PC-9 (cell line): ENCODE data around the gene SLC7A14. TPM values are rescaled to one million over a fixed set of nuclear protein-coding genes. Genes with fewer than 3 reads are reported as not detected.

Source experiments
- BruUV-seq: library from RNA; stranded (reverse); fragments of 400-500 nt; replicated peaks from 2 replicates; lab custom pipeline; 2021; lab: Mats Ljungman, UMichigan
- CTCF ChIA-PET: fragments of 300-600 bp; sonication (Branson Sonifier 250); formaldehyde crosslinking; loops from one replicate; lab custom pipeline; 2022; ENCODE audit warnings: antibody characterized with exemption; lab: Charles Lee
- POLR2A ChIA-PET: fragments of 300-600 bp; sonication (Branson Sonifier 250); formaldehyde crosslinking; loops from one replicate; lab custom pipeline; 2022; ENCODE audit warnings: antibody characterized with exemption; ENCODE audit not compliant: unreplicated experiment; lab: Charles Lee
- DNase-seq, 2 experiments: peaks; one replicate each; pipeline versions ENCODE4 v3.0.0 to v3.0.0-alpha.2; 2015 to 2022; ENCODE audit warnings: mixed read lengths in 1 of 2
- H2AFZ ChIP-seq: fragments of 200-600 bp; sonication (generic); 2 replicates; pipeline ENCODE4 v1.8.1; 2017; ENCODE audit warnings: antibody characterized with exemption
- H3F3A ChIP-seq: fragments of 200-600 bp; sonication (generic); 2 replicates; pipeline ENCODE4 v1.8.1; 2017; ENCODE audit warnings: antibody characterized with exemption, mild to moderate bottlenecking, low read depth; ENCODE audit not compliant: insufficient read depth
- H3K27ac ChIP-seq: fragments of 200-600 bp; sonication (generic); 2 replicates; pipeline ENCODE4 v1.6.1; 2016; ENCODE audit warnings: mixed run types
- H3K27me3 ChIP-seq: fragments of 200-600 bp; sonication (generic); 2 replicates; pipeline ENCODE4 v1.6.1; 2016; ENCODE audit warnings: low read depth, mixed run types; ENCODE audit not compliant: insufficient read depth
- H3K36me3 ChIP-seq: fragments of 200-600 bp; sonication (generic); 2 replicates; pipeline ENCODE4 v1.6.1; 2016; ENCODE audit warnings: low read depth, mixed run types
- H3K4me1 ChIP-seq: fragments of 200-600 bp; sonication (generic); replicated peaks from 2 replicates; pipeline ENCODE4 v1.6.1; 2016; ENCODE audit warnings: mixed run types; ENCODE audit not compliant: insufficient read depth
- H3K4me2 ChIP-seq: fragments of 200-600 bp; sonication (generic); 2 replicates; pipeline ENCODE4 v1.6.1; 2017; ENCODE audit warnings: mixed run types
- H3K4me3 ChIP-seq: fragments of 200-600 bp; sonication (generic); 2 replicates; pipeline ENCODE4 v1.6.1; 2016; ENCODE audit warnings: mixed run types
- H3K79me2 ChIP-seq: fragments of 200-600 bp; sonication (generic); 2 replicates; pipeline ENCODE4 v1.6.1; 2017; ENCODE audit warnings: low read depth, mixed run types
- H3K9me2 ChIP-seq: fragments of 200-600 bp; sonication (generic); 2 replicates; pipeline ENCODE4 v1.8.1; 2017; ENCODE audit warnings: mild to moderate bottlenecking; ENCODE audit not compliant: insufficient read depth
- H3K9me3 ChIP-seq: fragments of 200-600 bp; sonication (generic); 2 replicates; pipeline ENCODE4 v1.8.1; 2016; ENCODE audit warnings: low read depth; ENCODE audit not compliant: insufficient read depth
- H4K20me1 ChIP-seq: fragments of 200-600 bp; sonication (generic); 2 replicates; pipeline ENCODE4 v1.8.1; 2017; ENCODE audit not compliant: insufficient read depth
- EZH2 ChIP-seq: fragments of 200-600 bp; sonication (generic); IDR thresholded peaks from 2 replicates; pipeline ENCODE4 v1.8.0; 2017; ENCODE audit warnings: antibody characterized with exemption, low read depth
- intact Hi-C: fragments of 100-400 bp; cut with micrococcal nuclease; formaldehyde crosslinking; loops from one replicate; pipeline ENCODE4 v1.10.0; 2022; ENCODE audit not compliant: unreplicated experiment
- total RNA-seq: library from RNA; stranded (reverse); gene quantifications from 2 replicates; pipeline ENCODE4 v1.2.3, GENCODE V29; 2021
- TF ChIP-seq, protein P1 (sequence below): fragments of 200-600 bp; sonication (generic); conservative IDR thresholded peaks from 2 replicates; pipeline ENCODE4 v1.6.1; 2017; ENCODE audit warnings: mixed run types, antibody characterized with exemption, mild to moderate bottlenecking, moderate library complexity

Gene SLC7A14
- total RNA-seq, 1 experiment from 2014 or later = not detected

DNA sequence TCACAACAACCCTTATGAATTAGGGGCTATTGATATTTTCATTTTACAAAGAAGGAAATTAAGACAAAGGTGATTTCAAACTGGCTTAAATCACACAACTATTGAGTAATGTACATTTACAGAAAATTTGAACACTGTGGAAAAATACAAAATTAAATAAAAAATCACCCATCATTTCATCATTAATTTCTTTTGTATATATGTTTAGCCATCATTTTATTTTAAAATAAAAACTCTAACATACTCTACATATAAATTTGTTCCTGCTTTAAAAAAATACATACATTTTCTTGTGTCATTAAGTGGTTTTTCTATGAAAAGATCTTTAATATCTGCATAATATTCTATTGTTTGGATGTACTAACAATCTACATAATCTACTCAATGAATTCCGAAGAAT lies 147.0 kb downstream of the SLC7A14 start:
- no peak overlapping the region for H3K27ac ChIP-seq
- no peaks in the 10 kb centered on the region for H3K4me1 ChIP-seq
- H3F3A ChIP-seq = no peaks in the 10 kb centered on the region
- BruUV-seq = no TSS peak
- no peaks in the 10 kb centered on the region for H3K27me3 ChIP-seq
- ChIA-PET POLR2A (no interaction called here), CTCF (no interaction called here)
- no peaks in the 10 kb centered on the region for H3K9me3 ChIP-seq
- no peak for TF ChIP-seq EZH2
- TF ChIP-seq, protein P1, sequence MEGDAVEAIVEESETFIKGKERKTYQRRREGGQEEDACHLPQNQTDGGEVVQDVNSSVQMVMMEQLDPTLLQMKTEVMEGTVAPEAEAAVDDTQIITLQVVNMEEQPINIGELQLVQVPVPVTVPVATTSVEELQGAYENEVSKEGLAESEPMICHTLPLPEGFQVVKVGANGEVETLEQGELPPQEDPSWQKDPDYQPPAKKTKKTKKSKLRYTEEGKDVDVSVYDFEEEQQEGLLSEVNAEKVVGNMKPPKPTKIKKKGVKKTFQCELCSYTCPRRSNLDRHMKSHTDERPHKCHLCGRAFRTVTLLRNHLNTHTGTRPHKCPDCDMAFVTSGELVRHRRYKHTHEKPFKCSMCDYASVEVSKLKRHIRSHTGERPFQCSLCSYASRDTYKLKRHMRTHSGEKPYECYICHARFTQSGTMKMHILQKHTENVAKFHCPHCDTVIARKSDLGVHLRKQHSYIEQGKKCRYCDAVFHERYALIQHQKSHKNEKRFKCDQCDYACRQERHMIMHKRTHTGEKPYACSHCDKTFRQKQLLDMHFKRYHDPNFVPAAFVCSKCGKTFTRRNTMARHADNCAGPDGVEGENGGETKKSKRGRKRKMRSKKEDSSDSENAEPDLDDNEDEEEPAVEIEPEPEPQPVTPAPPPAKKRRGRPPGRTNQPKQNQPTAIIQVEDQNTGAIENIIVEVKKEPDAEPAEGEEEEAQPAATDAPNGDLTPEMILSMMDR = no peak
- H4K20me1 ChIP-seq = no peaks in the 10 kb centered on the region
- H3K9me2 ChIP-seq = no peaks in the 10 kb centered on the region; the same call in 1 of the 2 replicates
- no peak overlapping the region for H3K4me2 ChIP-seq
- H3K4me3 ChIP-seq = no peak overlapping the region
- no peaks in the 10 kb centered on the region for H3K36me3 ChIP-seq
- intact Hi-C loops = no loop called here
- H2AFZ ChIP-seq = no peak overlapping the region
- H3K79me2 ChIP-seq = no peaks in the 10 kb centered on the region
- no peak for DNase-seq

- Histone ChIP-seq H3K4me3 (no peak overlapping the region), H3K36me3 (no peaks in the 10 kb centered on the region), H3F3A (no peaks in the 10 kb centered on the region), H3K4me1 (no peaks in the 10 kb centered on the region), H3K79me2 (no peaks in the 10 kb centered on the region), H2AFZ (no peak overlapping the region), H3K9me3 (no peaks in the 10 kb centered on the region), H3K4me2 (no peak overlapping the region), H4K20me1 (no peaks in the 10 kb centered on the region), H3K9me2 (no peaks in the 10 kb centered on the region; the same call in 1 of the 2 replicates), H3K27ac (no peak overlapping the region), H3K27me3 (no peaks in the 10 kb centered on the region)
- TF ChIP-seq, protein P1 = no peak
- TF ChIP-seq EZH2 = no peak
- no TSS peak for BruUV-seq
- intact Hi-C loops = no loop called here
- no peak for DNase-seq
- POLR2A ChIA-PET = no interaction called here
- CTCF ChIA-PET = no interaction called here
Measured at GRCh38 chr3:170437696-170438407, 148.0 kb downstream of the SLC7A14 start.

DNA sequence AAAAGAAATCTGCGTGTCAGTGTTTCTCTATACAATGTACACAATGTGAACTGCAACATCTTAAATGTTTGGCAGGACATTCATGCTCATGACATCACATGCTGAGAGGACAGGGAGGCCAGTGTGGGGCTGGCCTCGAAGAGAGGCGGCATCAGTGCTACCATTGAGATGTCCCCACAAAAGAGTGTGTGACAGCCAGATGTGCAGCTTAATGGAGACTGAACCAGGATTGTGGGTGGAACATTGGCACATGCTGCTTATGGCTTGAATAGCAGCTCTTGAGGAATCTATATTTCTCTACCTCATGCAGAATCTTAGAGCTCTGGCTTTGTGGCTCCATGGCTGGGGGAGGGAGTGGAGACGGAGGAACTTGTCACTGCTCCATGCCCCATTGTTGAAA lies 148.7 kb downstream of the SLC7A14 start:
- Histone ChIP-seq H3F3A (no peaks in the 10 kb centered on the region), H3K4me1 (no peaks in the 10 kb centered on the region), H3K4me2 (no peak overlapping the region), H3K9me3 (no peaks in the 10 kb centered on the region), H3K36me3 (no peaks in the 10 kb centered on the region), H3K9me2 (no peaks in the 10 kb centered on the region; the same call in 1 of the 2 replicates), H4K20me1 (no peaks in the 10 kb centered on the region), H3K79me2 (no peaks in the 10 kb centered on the region), H3K4me3 (no peak overlapping the region), H2AFZ (no peak overlapping the region), H3K27ac (no peak overlapping the region), H3K27me3 (no peaks in the 10 kb centered on the region)
- no TSS peak for BruUV-seq
- ChIA-PET CTCF (no interaction called here), POLR2A (no interaction called here)
- DNase-seq = no peak
- no peak for TF ChIP-seq EZH2
- intact Hi-C loops = no loop called here
